Subcutaneous abdominal adipose tissue (tissue), 5 donors: ENCODE results near the gene HBP1.
"Not testable (repeated sequence)": the region's sequence is repeated elsewhere in the genome, so short reads cannot be mapped to it uniquely, and the experiment has no call there.

Experiments used
- H3K27ac ChIP-seq: one replicate; pipeline ENCODE4 v1.7.0; 2013; ENCODE audit warnings: low read depth, mild to moderate bottlenecking, inconsistent platforms, low read length, moderate library complexity
- H3K27me3 ChIP-seq, 5 donors: one replicate each; pipeline ENCODE4 v1.7.0; 2013; ENCODE audit warnings: low read length in 5 of 5, inconsistent platforms in 1 of 5; ENCODE audit not compliant: control insufficient read depth in 5 of 5, insufficient read depth in 4 of 5
- H3K36me3 ChIP-seq, 5 donors: one replicate each; pipeline ENCODE4 v1.7.0; 2013; ENCODE audit warnings: low read length in 5 of 5; ENCODE audit not compliant: control insufficient read depth in 5 of 5, insufficient read depth in 5 of 5
- H3K4me1 ChIP-seq, 5 donors: one replicate each; pipeline ENCODE4 v1.7.0; 2013; ENCODE audit warnings: low read length in 5 of 5, mild to moderate bottlenecking in 3 of 5, moderate library complexity in 1 of 5; ENCODE audit not compliant: control insufficient read depth in 5 of 5, insufficient read depth in 5 of 5
- H3K4me3 ChIP-seq, 5 donors: one replicate each; pipeline ENCODE4 v1.7.0; 2013; ENCODE audit warnings: low read length in 5 of 5, low read depth in 1 of 5
- H3K9ac ChIP-seq, 5 donors: one replicate each; pipeline ENCODE4 v1.7.0; 2013; ENCODE audit warnings: low read length in 5 of 5, mild to moderate bottlenecking in 4 of 5, moderate library complexity in 3 of 5
- H3K9me3 ChIP-seq, 5 donors: one replicate each; pipeline ENCODE4 v1.7.0; 2013; ENCODE audit warnings: low read length in 5 of 5; ENCODE audit not compliant: control insufficient read depth in 5 of 5
- donor health status: healthy.
- donor health status: healthy.
- donor health status: healthy.
- donor health status: healthy.
- donor health status: healthy.

Gene HBP1

DNA sequence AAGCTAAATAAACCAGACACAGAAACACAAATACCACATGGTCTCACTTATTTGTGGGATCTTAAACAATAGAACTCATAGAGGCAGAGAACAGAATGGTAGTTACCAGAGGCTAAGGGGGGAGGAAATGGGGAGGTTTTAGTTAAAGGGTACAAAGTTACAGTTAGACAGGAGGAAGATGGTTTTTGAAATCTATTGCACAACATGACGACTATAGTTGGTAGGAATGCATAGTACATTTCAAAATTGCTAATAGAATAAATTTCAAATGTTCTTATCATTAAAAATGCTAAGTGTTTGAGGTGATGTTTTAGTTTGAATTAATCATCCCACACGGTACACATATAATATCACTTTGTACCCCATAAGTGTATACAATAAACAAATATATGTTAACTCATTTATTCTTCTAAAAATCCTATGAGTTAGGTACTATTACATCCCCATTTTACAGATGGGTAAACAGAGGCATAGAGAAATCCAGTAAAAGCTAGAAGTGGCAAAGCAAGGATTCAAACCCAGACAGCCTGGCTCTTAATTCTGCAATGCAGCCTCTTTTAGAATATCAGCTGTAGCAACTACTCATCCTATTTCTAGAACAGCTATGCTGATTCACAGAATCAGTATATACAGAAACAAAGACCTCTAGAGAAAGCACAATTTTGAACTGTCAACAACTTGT is 50.9 kb downstream of the HBP1 start:
- Histone ChIP-seq H3K4me1 (peaks cover 2 to 16% (median 9%) of the 10 kb centered on the region in 5 donors), H3K9ac (no peak overlapping the region), H3K27ac (no peak overlapping the region), H3K27me3 (no peaks in the 10 kb centered on the region), H3K9me3 (no peaks in the 10 kb centered on the region), H3K4me3 (no peak overlapping the region), H3K36me3 (peaks cover 0 to 3% (median 0%) of the 10 kb centered on the region in 5 donors)

DNA sequence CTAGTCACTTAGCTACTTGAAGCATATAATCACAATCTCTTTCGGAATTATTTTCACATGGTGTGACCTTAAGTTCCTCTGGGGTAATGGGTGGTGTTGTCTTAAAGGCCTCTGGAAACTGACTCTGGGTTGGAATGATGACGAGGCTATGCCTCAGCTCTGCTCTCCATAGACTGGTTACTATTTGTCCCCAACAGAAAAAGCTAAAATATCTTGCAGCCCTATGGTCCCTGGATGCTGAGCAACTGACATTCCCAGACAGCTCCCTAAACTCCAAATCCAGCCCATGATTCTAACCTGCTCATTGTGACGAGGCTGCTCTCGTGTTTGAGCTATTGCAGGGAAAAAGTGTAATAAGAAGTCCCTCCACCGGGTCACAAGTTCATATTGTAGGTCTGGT is 51.6 kb downstream of the HBP1 start:
- H3K4me1 ChIP-seq, result peaks cover 4 to 22% (median 13%) of the 10 kb centered on the region in 5 donors
- peaks cover 0 to 3% (median 0%) of the 10 kb centered on the region in 5 donors for H3K36me3 ChIP-seq
- no peak overlapping the region for H3K9ac ChIP-seq
- H3K27ac ChIP-seq, result no peak overlapping the region
- no peak overlapping the region for H3K4me3 ChIP-seq
- H3K9me3 ChIP-seq, result no peaks in the 10 kb centered on the region
- no peaks in the 10 kb centered on the region for H3K27me3 ChIP-seq

DNA sequence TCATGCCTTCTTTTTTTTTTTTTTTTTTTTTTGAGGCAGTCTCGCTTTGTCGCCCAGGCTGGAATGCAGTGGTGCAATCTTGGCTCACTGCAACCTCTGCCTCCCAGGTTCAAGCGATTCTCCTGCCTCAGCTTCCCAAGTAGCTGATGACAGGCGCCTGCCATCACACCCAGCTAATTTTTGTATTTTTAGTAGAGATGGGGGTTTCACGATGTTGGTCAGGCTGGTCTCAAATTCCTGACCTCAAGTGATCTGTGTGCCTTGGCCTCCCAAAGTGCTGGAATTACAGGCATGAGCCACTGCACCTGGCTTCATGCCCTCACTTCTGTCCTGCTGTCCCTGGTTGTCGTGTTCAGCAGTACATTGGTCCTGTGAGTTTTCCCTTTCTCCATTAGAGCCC is 52.0 kb downstream of the HBP1 start:
- not testable (repeated sequence) for H3K36me3 ChIP-seq, H3K4me3 ChIP-seq, H3K27ac ChIP-seq, H3K9ac ChIP-seq, H3K27me3 ChIP-seq, H3K9me3 ChIP-seq
- peaks cover 4 to 25% (median 13%) of the 10 kb centered on the region in 5 donors for H3K4me1 ChIP-seq

DNA sequence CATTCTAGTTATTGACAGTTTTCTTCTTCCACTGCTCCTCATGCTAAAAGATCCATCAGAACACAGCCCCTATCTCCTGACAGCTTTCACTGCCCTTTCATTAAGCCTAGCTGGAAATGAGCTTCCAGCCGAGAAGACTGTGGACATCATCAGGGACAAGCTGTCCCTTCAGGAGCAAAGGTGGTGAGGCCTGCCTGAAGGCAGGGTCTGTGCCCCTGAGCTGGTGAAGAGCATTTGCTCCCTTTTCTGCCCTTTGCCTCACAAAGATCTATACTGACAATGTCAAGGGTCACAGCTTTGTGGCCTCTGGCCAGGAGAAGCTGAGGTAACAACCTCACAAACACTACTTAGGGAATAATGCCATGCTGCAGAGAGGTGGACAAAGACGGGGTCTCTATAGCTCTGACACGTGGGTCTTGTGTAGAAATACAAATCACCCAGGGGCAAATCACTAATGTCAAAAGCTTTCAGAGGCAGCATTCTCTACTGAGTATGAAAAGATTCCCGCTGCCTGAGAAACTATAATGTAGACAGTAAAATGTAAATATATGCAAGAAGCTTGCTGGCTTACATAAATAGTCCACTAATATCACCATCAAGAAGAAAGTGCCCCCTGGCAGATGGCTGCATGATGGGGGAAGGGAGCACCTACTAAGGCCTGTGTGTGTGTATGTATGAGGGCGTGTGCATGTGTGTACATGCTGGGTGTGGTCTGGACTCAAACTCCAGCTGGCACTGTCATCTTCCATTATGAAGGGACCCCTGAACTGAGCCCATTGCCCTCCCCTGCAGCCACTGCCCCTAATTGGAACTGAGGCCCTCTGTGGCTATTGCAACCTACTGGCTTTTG is 55.8 kb downstream of the HBP1 start:
- Histone ChIP-seq H3K27me3 (no peaks in the 10 kb centered on the region), H3K9ac (no peak overlapping the region), H3K4me1 (peaks cover 4 to 37% (median 13%) of the 10 kb centered on the region in 5 donors), H3K27ac (no peak overlapping the region), H3K36me3 (peaks cover 0 to 4% (median 2%) of the 10 kb centered on the region in 5 donors), H3K4me3 (no peak overlapping the region), H3K9me3 (no peaks in the 10 kb centered on the region)

DNA sequence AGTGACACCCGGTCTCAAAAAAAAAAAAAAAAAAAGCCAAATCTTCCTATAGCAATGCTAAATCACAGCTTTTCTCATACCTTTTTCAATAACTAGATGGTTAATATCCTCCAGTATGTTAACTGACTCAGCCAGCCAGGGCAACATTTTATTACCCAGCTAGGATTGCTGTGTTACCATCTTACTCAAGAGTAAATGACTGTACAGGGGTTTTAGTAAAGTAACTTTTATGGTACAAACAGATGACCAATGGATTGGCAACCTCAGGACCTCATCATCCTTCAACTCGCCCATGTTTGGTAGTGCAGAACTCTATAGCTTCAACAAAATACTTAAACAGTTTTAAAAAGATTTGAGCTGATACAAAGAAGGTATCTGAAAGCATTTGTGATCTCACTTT is 59.5 kb downstream of the HBP1 start:
- Histone ChIP-seq H3K4me3 (no peak overlapping the region), H3K4me1 (peaks cover 4 to 27% (median 9%) of the 10 kb centered on the region in 5 donors), H3K36me3 (peaks cover 0 to 6% (median 2%) of the 10 kb centered on the region in 5 donors), H3K9ac (no peak overlapping the region), H3K9me3 (no peaks in the 10 kb centered on the region), H3K27me3 (no peaks in the 10 kb centered on the region), H3K27ac (no peak overlapping the region)

DNA sequence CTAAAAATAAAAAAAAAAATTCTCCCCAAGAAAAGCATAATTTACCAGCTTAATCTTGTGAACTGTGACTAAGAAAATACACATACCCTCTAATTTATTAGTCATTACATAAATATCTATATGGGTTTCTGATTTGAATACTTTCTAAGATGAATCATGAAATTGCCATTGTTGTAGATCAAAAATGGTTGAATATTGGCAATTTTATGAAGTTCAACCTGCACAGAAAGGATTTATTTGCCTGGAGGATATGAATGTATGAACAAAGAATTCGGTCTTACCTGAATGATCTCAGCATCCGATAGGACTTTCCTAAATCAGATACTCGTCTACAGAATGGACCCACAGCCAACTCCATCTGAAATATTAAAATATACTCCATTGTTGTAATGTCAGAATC is 61.5 kb downstream of the HBP1 start:
- Histone ChIP-seq H3K9ac (no peak overlapping the region), H3K4me1 (peaks cover 0 to 16% (median 0%) of the 10 kb centered on the region in 5 donors), H3K4me3 (no peak overlapping the region), H3K27ac (no peak overlapping the region), H3K36me3 (peaks cover 0 to 7% (median 4%) of the 10 kb centered on the region in 5 donors), H3K9me3 (no peaks in the 10 kb centered on the region), H3K27me3 (no peaks in the 10 kb centered on the region)

DNA sequence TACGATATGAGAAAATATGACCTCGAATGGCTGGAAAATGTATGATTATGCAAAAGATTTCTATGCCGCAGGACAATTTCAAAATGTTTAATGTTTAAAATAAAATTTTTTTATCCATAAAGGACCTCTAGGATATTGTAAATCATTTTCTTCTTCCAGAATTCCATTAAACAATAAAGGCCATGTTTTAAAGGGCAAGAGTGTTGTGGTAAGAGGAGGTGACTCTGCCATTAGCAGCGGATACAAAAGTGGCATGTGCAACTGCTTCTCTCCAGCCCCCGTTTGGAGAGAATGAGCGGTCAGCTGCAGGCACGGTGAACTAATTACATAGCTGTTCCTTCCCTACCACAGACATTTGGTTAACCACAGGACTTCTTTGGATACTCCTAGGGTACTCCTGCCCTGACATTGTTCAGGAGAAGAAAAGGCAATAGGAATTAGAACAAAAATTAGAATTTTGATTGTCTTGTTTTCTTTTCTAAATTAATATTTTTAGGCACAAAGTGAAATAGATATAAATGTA is 63.8 kb downstream of the HBP1 start:
- Histone ChIP-seq H3K9me3 (no peaks in the 10 kb centered on the region), H3K9ac (no peak overlapping the region), H3K36me3 (peaks cover 0 to 7% (median 4%) of the 10 kb centered on the region in 5 donors), H3K27ac (no peak overlapping the region), H3K4me3 (no peak overlapping the region), H3K4me1 (no peaks in the 10 kb centered on the region), H3K27me3 (no peaks in the 10 kb centered on the region)

DNA sequence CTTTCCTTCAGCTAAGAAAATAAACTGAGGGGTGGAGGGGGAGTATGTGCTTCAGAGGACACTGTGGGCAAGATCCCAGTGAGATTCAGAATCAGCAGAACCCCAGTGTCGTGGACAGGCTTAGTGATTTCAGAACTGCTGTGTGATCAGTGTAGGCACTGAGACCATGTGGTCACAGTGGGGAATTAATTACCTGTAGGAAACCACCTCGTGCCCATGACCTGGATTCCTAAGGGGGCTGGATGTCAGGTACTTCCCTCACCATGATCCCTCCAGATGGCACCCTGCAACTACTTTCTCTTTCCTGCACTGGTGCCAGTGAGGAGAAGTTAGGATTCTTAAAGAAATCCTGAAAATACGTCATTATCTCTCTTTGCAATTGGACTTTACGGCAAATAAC is 64.4 kb downstream of the HBP1 start:
- H3K4me1 ChIP-seq, result no peaks in the 10 kb centered on the region
- no peaks in the 10 kb centered on the region for H3K27me3 ChIP-seq
- no peak overlapping the region for H3K9ac ChIP-seq
- no peaks in the 10 kb centered on the region for H3K9me3 ChIP-seq
- peaks cover 0 to 8% (median 4%) of the 10 kb centered on the region in 5 donors for H3K36me3 ChIP-seq
- H3K27ac ChIP-seq, result no peak overlapping the region
- H3K4me3 ChIP-seq, result no peak overlapping the region

DNA sequence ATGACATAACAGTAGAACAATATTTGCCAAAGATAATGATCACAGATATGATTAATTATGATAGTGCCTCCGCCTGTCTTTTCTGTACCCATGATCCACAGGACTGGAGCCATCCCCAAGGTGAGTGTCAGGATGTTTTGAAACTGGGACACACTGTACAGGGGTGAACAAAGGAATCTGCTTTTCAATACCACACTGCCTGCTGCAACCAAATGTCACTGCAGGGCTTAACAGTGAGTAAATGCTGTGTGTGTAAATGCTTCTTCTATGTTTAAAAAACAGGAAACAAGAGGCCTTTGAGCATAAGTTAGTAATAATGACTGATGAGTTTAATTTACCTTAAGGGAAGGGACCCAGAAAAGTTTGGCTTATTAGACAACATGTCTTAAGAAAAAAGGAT is 65.2 kb downstream of the HBP1 start:
- H3K27ac ChIP-seq, result no peak overlapping the region
- H3K4me3 ChIP-seq, result no peak overlapping the region
- H3K4me1 ChIP-seq, result no peaks in the 10 kb centered on the region
- H3K36me3 ChIP-seq, result peaks cover 0 to 8% (median 4%) of the 10 kb centered on the region in 5 donors
- H3K9me3 ChIP-seq, result no peaks in the 10 kb centered on the region
- no peaks in the 10 kb centered on the region for H3K27me3 ChIP-seq
- no peak overlapping the region for H3K9ac ChIP-seq

DNA sequence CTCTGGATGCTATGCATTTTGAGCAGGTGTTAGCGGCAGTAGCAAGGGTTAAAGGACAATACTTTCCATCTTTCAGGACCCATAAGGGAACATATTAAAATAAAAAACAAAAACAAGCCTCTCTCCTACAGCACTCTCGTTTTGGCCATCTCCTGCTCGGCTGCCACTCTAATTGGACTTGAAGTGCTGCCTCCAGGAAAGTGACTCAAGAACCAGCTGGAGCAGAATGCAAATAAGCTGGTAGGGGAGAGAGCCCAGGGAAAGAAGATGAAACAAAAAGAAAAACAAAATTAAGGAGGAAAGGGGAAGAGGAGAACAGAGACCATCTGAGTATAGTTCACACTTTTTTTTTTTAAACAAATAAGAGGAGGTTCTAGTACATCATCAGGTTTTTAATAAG is 65.6 kb downstream of the HBP1 start:
- H3K4me1 ChIP-seq, result no peaks in the 10 kb centered on the region
- no peak overlapping the region for H3K9ac ChIP-seq
- no peak overlapping the region for H3K27ac ChIP-seq
- H3K4me3 ChIP-seq, result no peak overlapping the region
- H3K36me3 ChIP-seq, result peaks cover 0 to 8% (median 4%) of the 10 kb centered on the region in 5 donors
- no peaks in the 10 kb centered on the region for H3K9me3 ChIP-seq
- no peaks in the 10 kb centered on the region for H3K27me3 ChIP-seq
